Fibroblast of pulmonary artery (primary cell): ENCODE results near the gene ASB13.
A peak's percentile ranks its signal among the peaks of the same experiment; 100 is the strongest.

Experiments
- DNase-seq: peaks from one replicate; pipeline ENCODE4 v3.0.0-alpha.2; 2010; ENCODE audit warnings: low read depth
- H3K4me3 ChIP-seq: replicated peaks from 2 replicates; pipeline ENCODE4 v1.5.1; 2011; ENCODE audit warnings: low read depth, mild to moderate bottlenecking, control low read depth, low read length, moderate library complexity
- CTCF ChIP-seq: IDR thresholded peaks from 2 replicates; pipeline ENCODE4 v1.5.1; 2011; ENCODE audit warnings: mild to moderate bottlenecking, control low read depth, low read length, inconsistent platforms; ENCODE audit errors: missing control alignments

Gene ASB13

DNA sequence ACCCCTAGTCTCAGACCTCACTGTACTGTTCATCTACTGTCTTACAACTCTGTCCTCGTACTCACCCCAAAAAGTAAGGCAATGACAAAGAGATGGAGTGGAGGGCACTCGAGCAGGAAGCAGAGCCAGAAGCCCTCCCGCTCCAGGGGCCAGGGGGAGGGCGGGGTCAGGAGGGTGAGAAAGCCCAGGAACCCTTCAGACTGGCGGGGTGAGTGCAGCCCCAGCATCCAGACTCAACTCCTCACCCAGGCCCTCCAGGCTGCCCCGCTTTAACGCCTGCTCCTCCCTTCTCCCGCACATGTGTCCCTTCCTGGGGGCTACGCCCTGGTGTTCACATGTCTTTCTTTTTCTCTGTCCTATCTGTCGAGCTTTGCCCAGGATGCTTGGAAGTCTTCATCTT lies 75.6 kb downstream of the ASB13 start:
- no peak for DNase-seq
- no peak overlapping the region for H3K4me3 ChIP-seq
- TF ChIP-seq CTCF: no peak

GRCh38 chr10:5589661-5590511 lies 76.5 kb downstream of the ASB13 start:
- DNase-seq: peak; percentile 39
- peak; percentile 27 for TF ChIP-seq CTCF
- H3K4me3 ChIP-seq: no peak overlapping the region

DNA sequence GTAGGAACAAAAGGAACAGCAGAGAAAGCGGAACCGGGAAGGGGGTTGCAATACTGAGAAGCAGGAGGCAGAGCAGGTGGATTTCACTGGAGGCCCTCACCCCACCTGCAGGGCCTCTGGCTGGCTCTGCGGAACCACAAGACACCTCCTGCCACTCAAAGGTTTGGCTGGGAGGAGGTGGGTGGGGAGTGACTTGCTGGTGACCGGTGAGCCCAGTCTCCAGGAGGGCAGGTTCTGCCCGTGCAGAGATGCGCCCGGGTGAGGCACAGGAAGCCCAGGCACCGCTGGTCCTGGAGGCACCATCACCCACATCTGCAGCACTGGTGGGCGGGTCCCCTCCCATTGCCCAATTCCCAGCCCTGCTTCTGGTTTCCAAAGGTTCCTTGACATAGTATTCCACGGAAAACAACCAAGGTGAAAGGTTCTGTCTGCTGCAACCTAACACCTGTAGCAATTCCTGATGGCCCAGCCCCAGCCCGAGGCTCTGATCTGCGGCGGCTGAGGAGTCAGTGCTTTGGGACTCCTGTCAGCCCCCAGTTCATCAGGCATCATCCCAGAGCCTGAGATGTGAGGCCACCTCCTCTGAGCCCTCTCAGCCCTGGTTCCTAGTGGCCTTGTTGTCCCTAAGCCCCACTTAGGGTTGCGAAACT lies 77.3 kb downstream of the ASB13 start:
- no peak for DNase-seq
- no peak overlapping the region for H3K4me3 ChIP-seq
- no peak for TF ChIP-seq CTCF
